A549 (cell line): ENCODE results near the gene EPHB1. TPM values are rescaled to one million over a fixed set of nuclear protein-coding genes. Genes with fewer than 3 reads are reported as not detected.

Experiments used
- ATAC-seq, 2 experiments: fragments of 200-7000 bp in 1 of 2; fragments of >200 bp in 1 of 2; cut with Nextera tagmentation in 1 of 2; cut with Tn5 transposase in 1 of 2; 3 replicates each; pipeline versions ENCODE4 v1.8.0 to v1.9.1; 2018 to 2020; ENCODE audit warnings: mild to moderate bottlenecking in 1 of 2, moderate library complexity in 1 of 2
- CTCF ChIA-PET: fragments of 300-600 bp; sonication (Branson Sonifier 250); formaldehyde crosslinking; extraction: SDS; loops from one replicate; lab custom pipeline; 2021; ENCODE audit warnings: antibody characterized with exemption, inconsistent platforms; lab: Yijun Ruan, JAX
- POLR2A ChIA-PET: fragments of 350-600 bp; formaldehyde crosslinking; extraction: SDS; loops from one replicate; lab custom pipeline; 2021; ENCODE audit warnings: antibody characterized with exemption, inconsistent platforms; lab: Yijun Ruan, JAX
- DNase-seq, 2 experiments: peaks; one replicate each; pipeline versions ENCODE4 v3.0.0 to v3.0.0-alpha.2; 2011 to 2016; ENCODE audit warnings: low read depth in 1 of 2, low spot score in 1 of 2
- FAIRE-seq: peaks from 2 replicates; lab custom pipeline; 2011; peaks lifted over from hg19 to GRCh38; lab: Jason Lieb, UNC
- H3K27ac ChIP-seq, 2 experiments: fragments of >200 bp; sonication (Bioruptor Twin); formaldehyde crosslinking; 3 replicates each; pipeline ENCODE4 v1.5.1; 2016 to 2017
- H3K4me1 ChIP-seq: fragments of >200 bp; sonication (Bioruptor Twin); formaldehyde crosslinking; 3 replicates; pipeline ENCODE4 v1.6.1; 2016
- H3K4me2 ChIP-seq: fragments of >200 bp; sonication (Bioruptor Twin); formaldehyde crosslinking; 3 replicates; pipeline ENCODE4 v1.6.1; 2016
- H3K4me3 ChIP-seq: fragments of >200 bp; sonication (Bioruptor Twin); formaldehyde crosslinking; 3 replicates; pipeline ENCODE4 v1.5.1; 2016
- H3K9me3 ChIP-seq: fragments of >200 bp; sonication (Bioruptor Twin); formaldehyde crosslinking; 3 replicates; pipeline ENCODE4 v1.6.1; 2016
- BHLHE40 ChIP-seq: IDR thresholded peaks from 2 replicates; pipeline ENCODE4 v1.6.1; 2012; ENCODE audit warnings: low read depth, low read length, inconsistent platforms
- CBX2 ChIP-seq: fragments of 200-600 bp; sonication (generic); IDR thresholded peaks from 2 replicates; pipeline ENCODE4 v1.6.1; 2016; ENCODE audit warnings: low read depth, mild to moderate bottlenecking, borderline replicate concordance
- CHD2 ChIP-seq: fragments of 150-350 bp; IDR thresholded peaks from 2 replicates; pipeline ENCODE4 v1.6.1; 2014; ENCODE audit warnings: low read length; ENCODE audit not compliant: partially characterized antibody
- CTCF ChIP-seq: fragments of >200 bp; sonication (Bioruptor Twin); formaldehyde crosslinking; IDR thresholded peaks from 3 replicates; pipeline ENCODE4 v1.5.1; 2016
- EHF ChIP-seq: fragments of 250-450 bp; sonication (Bioruptor Pico); IDR thresholded peaks from 2 replicates; pipeline ENCODE4 v1.5.0; 2020; ENCODE audit warnings: mild to moderate bottlenecking
- EHMT2 ChIP-seq: fragments of 200-600 bp; sonication (generic); IDR thresholded peaks from 2 replicates; pipeline ENCODE4 v1.6.1; 2016; ENCODE audit warnings: antibody characterized with exemption, low read depth, mild to moderate bottlenecking, moderate library complexity
- HDAC2 ChIP-seq: fragments of 200-600 bp; sonication (generic); IDR thresholded peaks from 2 replicates; pipeline ENCODE4 v1.6.1; 2016
- HES2 ChIP-seq: fragments of >200 bp; sonication (Bioruptor Twin); formaldehyde crosslinking; IDR thresholded peaks from 2 replicates; pipeline ENCODE4 v1.6.1; 2016
- JUN ChIP-seq, 2 experiments: fragments of >200 bp; sonication (Bioruptor Twin); formaldehyde crosslinking; IDR thresholded peaks; 2 replicates in 1 of 2; 3 replicates in 1 of 2; pipeline ENCODE4 v1.6.1; 2016 to 2017
- KDM5A ChIP-seq: fragments of 200-600 bp; sonication (generic); IDR thresholded peaks from 2 replicates; pipeline ENCODE4 v1.6.1; 2016; ENCODE audit warnings: antibody characterized with exemption, mild to moderate bottlenecking
- MAX ChIP-seq: IDR thresholded peaks from 2 replicates; pipeline ENCODE4 v1.6.1; 2012
- MYC ChIP-seq: IDR thresholded peaks from 2 replicates; pipeline ENCODE4 v1.6.1; 2012; ENCODE audit warnings: mild to moderate bottlenecking, inconsistent platforms, low read length, improper control_type of control experiment, borderline replicate concordance
- NFE2L2 ChIP-seq: fragments of 150-350 bp; conservative IDR thresholded peaks from 2 replicates; pipeline ENCODE4 v1.6.1; 2014; ENCODE audit warnings: low read length
- PBX3 ChIP-seq: IDR thresholded peaks from 2 replicates; pipeline ENCODE4 v1.6.1; 2012
- POLR2A ChIP-seq: IDR thresholded peaks from 2 replicates; pipeline ENCODE4 v1.6.1; 2012; ENCODE audit warnings: mild to moderate bottlenecking, low read length
- POLR2AphosphoS2 ChIP-seq: conservative IDR thresholded peaks from 2 replicates; pipeline ENCODE4 v1.6.1; 2012; ENCODE audit warnings: low read length, improper control_type of control experiment, inconsistent platforms
- RAD21 ChIP-seq, 2 experiments: fragments of >200 bp in 1 of 2; sonication (Bioruptor Twin) in 1 of 2; formaldehyde crosslinking in 1 of 2; IDR thresholded peaks in 1 of 2; conservative IDR thresholded peaks in 1 of 2; 2 replicates in 1 of 2; 3 replicates in 1 of 2; pipeline ENCODE4 v1.6.1; 2012 to 2018; ENCODE audit warnings: inconsistent platforms in 1 of 2
- RCOR1 ChIP-seq: fragments of 150-350 bp; IDR thresholded peaks from 2 replicates; pipeline ENCODE4 v1.6.1; 2014; ENCODE audit warnings: antibody characterized with exemption, low read length, low read depth
- REST ChIP-seq: fragments of 200-600 bp; sonication (generic); IDR thresholded peaks from 2 replicates; pipeline ENCODE4 v1.6.1; 2016; ENCODE audit warnings: antibody characterized with exemption, mild to moderate bottlenecking, moderate library complexity
- SMC3 ChIP-seq: fragments of >200 bp; sonication (Bioruptor Twin); formaldehyde crosslinking; IDR thresholded peaks from 3 replicates; pipeline ENCODE4 v1.6.1; 2018; ENCODE audit warnings: inconsistent platforms
- SREBF2 ChIP-seq: fragments of 450-650 bp; IDR thresholded peaks from 2 replicates; pipeline ENCODE4 v1.6.1; 2014; ENCODE audit warnings: mild to moderate bottlenecking, moderate library complexity
- TFCP2L1 ChIP-seq: fragments of 250-450 bp; sonication (Bioruptor Pico); IDR thresholded peaks from 2 replicates; pipeline ENCODE4 v1.5.0; 2021; ENCODE audit warnings: mild to moderate bottlenecking
- USF2 ChIP-seq: fragments of 450-650 bp; IDR thresholded peaks from 2 replicates; pipeline ENCODE4 v1.6.1; 2014; ENCODE audit warnings: antibody characterized with exemption
- ZC3H11A ChIP-seq: fragments of 450-650 bp; IDR thresholded peaks from 2 replicates; pipeline ENCODE4 v1.6.1; 2014; ENCODE audit warnings: antibody characterized with exemption, mild to moderate bottlenecking
- ZNF302 ChIP-seq: fragments of 250-450 bp; sonication (Bioruptor Pico); IDR thresholded peaks from 2 replicates; pipeline ENCODE4 v1.9.0; 2021; ENCODE audit warnings: inconsistent platforms, mild to moderate bottlenecking, moderate library complexity
- WGBS: methylation state at CpG from one replicate; pipeline ENCODE4 v1.1.6; 2017; ENCODE audit errors: missing lambda C conversion rate; 5-methylcytosine and 5-hydroxymethylcytosine counted together
- polyA plus RNA-seq, 4 experiments: library from polyadenylated mRNA; depleted of rRNA in 3 of 4; stranded (reverse); fragments of >200 nt; fragmentation: RNase III in 1 of 4; extraction: RNeasy Plus Mini Kit Qiagen cat#74134 plus additional on column Dnase treatment in 1 of 4; gene quantifications; 2 replicates in 3 of 4; 3 replicates in 1 of 4; pipeline ENCODE4 v1.2.3, GENCODE V29; 2011 to 2017

Gene EPHB1
- polyA plus RNA-seq, 2 of the 4 experiments (the other 2 are of a cell fraction): 0.18 to 0.21 TPM

GRCh38 chr3:135100366-135100765, 305.3 kb downstream of the EPHB1 start:
- Histone ChIP-seq H3K4me1 (no peaks in the 10 kb centered on the region), H3K27ac (no peak overlapping the region), H3K4me2 (no peak overlapping the region), H3K4me3 (no peak overlapping the region), H3K9me3 (no peaks in the 10 kb centered on the region)
- POLR2A ChIA-PET: no interaction called here
- WGBS: 6% methylated on average over 2 of the region's 2 CpGs
- ATAC-seq (no peak), FAIRE-seq (no peak), DNase-seq (no peak)
- no peak for TF ChIP-seq TFCP2L1 (CRISPR knock-in tag)
- no peak for TF ChIP-seq BHLHE40
- TF ChIP-seq CTCF: no peak
- no peak for TF ChIP-seq REST
- no peak for TF ChIP-seq CHD2
- no peak for TF ChIP-seq KDM5A
- TF ChIP-seq NFE2L2: no peak
- TF ChIP-seq SMC3: no peak
- TF ChIP-seq HES2: no peak
- no peak for TF ChIP-seq RAD21 (conservative IDR thresholded peaks at IDR 0.05 in 1 of 2, IDR thresholded peaks at IDR 0.05 in 1 of 2)
- no peak for TF ChIP-seq EHMT2
- no peak for TF ChIP-seq USF2
- CTCF ChIA-PET: no interaction called here

GRCh38 chr3:135103917-135104316, 308.9 kb downstream of the EPHB1 start:
- 0% methylated on average over 3 of the region's 3 CpGs for WGBS

More at GRCh38 chr3:135103917-135104316, 308.9 kb downstream of the EPHB1 start:
- TF ChIP-seq RCOR1: no peak
- no peak for TF ChIP-seq EHF (CRISPR knock-in tag)
- no peak for TF ChIP-seq TFCP2L1 (CRISPR knock-in tag)
- TF ChIP-seq ZNF302 (CRISPR knock-in tag): no peak
- TF ChIP-seq POLR2AphosphoS2: no peak
- TF ChIP-seq POLR2A: no peak
- TF ChIP-seq JUN (IDR thresholded peaks at IDR 0.05): no peak
- TF ChIP-seq MYC: no peak
- TF ChIP-seq HDAC2: no peak
- TF ChIP-seq PBX3: no peak
- no peak for TF ChIP-seq HES2
- no peak for TF ChIP-seq CBX2
- no peak for TF ChIP-seq MAX
- TF ChIP-seq ZC3H11A: no peak
- TF ChIP-seq SREBF2: no peak
- no peak for FAIRE-seq
- no peaks in the 10 kb centered on the region for H3K9me3 ChIP-seq
- ATAC-seq: no peak
- no peak for DNase-seq
- ChIA-PET CTCF (no interaction called here), POLR2A (no interaction called here)
- H3K4me1 ChIP-seq: no peaks in the 10 kb centered on the region
- H3K4me2 ChIP-seq: no peak overlapping the region
- H3K4me3 ChIP-seq: no peak overlapping the region
- no peak overlapping the region for H3K27ac ChIP-seq
